Measurements from ENCODE around the gene GRID2. TPM values are rescaled to one million over a fixed set of nuclear protein-coding genes. Genes with fewer than 3 reads are reported as not detected.

Gene GRID2
- total and polyA plus RNA-seq, 2 of the 4 experiments (the other 2 are of a cell fraction) = under 0.01 TPM; not detected in 1

GRCh38 chr4:93072292-93072691 lies 768.5 kb downstream of the GRID2 start:
- no peak overlapping the region for H3K23ac ChIP-seq (ENCODE audit: low read depth, low read length)
- H3K4me2 ChIP-seq (ENCODE audit: low read depth, low read length) = no peak overlapping the region
- H3K56ac ChIP-seq (ENCODE audit: extremely low read depth, insufficient read depth, low read length) = no peak overlapping the region
- no peak overlapping the region for H3K14ac ChIP-seq (replicated peaks; ENCODE audit: low read depth, low read length)
- H3K9me1 ChIP-seq (ENCODE audit: insufficient read depth, low read length) = no peaks in the 10 kb centered on the region
- H3K79me1 ChIP-seq (ENCODE audit: low read depth in 1 of 2, low read length in 2 of 2) = no peaks in the 10 kb centered on the region
- ATAC-seq (ENCODE audit: low read depth) (no peak), DNase-seq (no peak)
- no peak overlapping the region for H4K5ac ChIP-seq (ENCODE audit: low read depth, low read length)
- H2AFZ ChIP-seq (replicated peaks; ENCODE audit: low read length, poor library complexity) = no peak overlapping the region
- H3K18ac ChIP-seq (ENCODE audit: low read depth, low read length) = no peak overlapping the region
- no peak overlapping the region for H3K9ac ChIP-seq (ENCODE audit: low read depth, low read length)
- CTCF ChIA-PET = no interaction called here
- H3K27ac ChIP-seq (ENCODE audit: insufficient read depth, low read length) = no peak overlapping the region
- TF ChIP-seq USF2 (IDR thresholded peaks at IDR 0.05; ENCODE audit: low read depth, low read length) (no peak), SMC3 (IDR thresholded peaks at IDR 0.05; ENCODE audit: low read depth, low read length) (no peak), MXI1 (IDR thresholded peaks at IDR 0.05; ENCODE audit: borderline replicate concordance, low read depth, low read length) (no peak), BHLHE40 (IDR thresholded peaks at IDR 0.05; ENCODE audit: low read depth, low read length) (no peak), CHD1 (IDR thresholded peaks at IDR 0.05; ENCODE audit: low read depth, low read length) (no peak), FOS (IDR thresholded peaks at IDR 0.05; ENCODE audit: low read depth, low read length) (no peak), RCOR1 (IDR thresholded peaks at IDR 0.05; ENCODE audit: insufficient replicate concordance, low read length) (no peak), MAFK (IDR thresholded peaks at IDR 0.05; ENCODE audit: low read depth, low read length) (no peak), ELK1 (IDR thresholded peaks at IDR 0.05; ENCODE audit: borderline replicate concordance, low read depth, low read length) (no peak), POLR2A (IDR thresholded peaks at IDR 0.05; ENCODE audit: low read depth, low read length) (no peak), RFX5 (IDR thresholded peaks at IDR 0.05; ENCODE audit: low read depth, low read length) (no peak)
- dilution Hi-C loops (cut with HindIII; ENCODE audit: low sequenced_read_pairs, unreplicated experiment) (no loop called here), in situ Hi-C loops (cut with MboI; ENCODE audit: low sequenced_read_pairs) (no loop called here), intact Hi-C loops (cut with micrococcal nuclease) (no loop called here)
- no peak overlapping the region for H2AK5ac ChIP-seq (ENCODE audit: low read depth, low read length)
- H2BK15ac ChIP-seq (ENCODE audit: low read depth, low read length) = no peak overlapping the region
- no peaks in the 10 kb centered on the region for H4K20me1 ChIP-seq (ENCODE audit: insufficient read depth, low read length)
- no peak overlapping the region for H4K91ac ChIP-seq (ENCODE audit: insufficient read depth, low read depth, low read length)
- H3K36me3 ChIP-seq (ENCODE audit: control insufficient read depth, insufficient read depth, low read length) = no peaks in the 10 kb centered on the region
- H3K4me3 ChIP-seq (ENCODE audit: insufficient read depth, low read depth, low read length) = no peak overlapping the region
- no peaks in the 10 kb centered on the region for H3K27me3 ChIP-seq (ENCODE audit: control insufficient read depth, insufficient read depth, low read length)
- BruUV-seq (replicated peaks) = no TSS peak
- no peaks in the 10 kb centered on the region for H3K4me1 ChIP-seq (ENCODE audit: control insufficient read depth, insufficient read depth, low read length)
- no peak overlapping the region for H2BK120ac ChIP-seq (ENCODE audit: low read depth, low read length)
- H3K4ac ChIP-seq (ENCODE audit: low read depth, low read length) = no peak overlapping the region
- H2BK5ac ChIP-seq (ENCODE audit: low read depth, low read length, poor library complexity, severe bottlenecking) = no peak overlapping the region
- no peaks in the 10 kb centered on the region for H3K9me3 ChIP-seq (ENCODE audit: control insufficient read depth, insufficient read depth, low read length)
- H4K8ac ChIP-seq (ENCODE audit: low read depth in 2 of 2, low read length in 2 of 2) = no peak overlapping the region
- H2BK20ac ChIP-seq (ENCODE audit: low read depth, low read length) = no peak overlapping the region
- H2AK9ac ChIP-seq (replicated peaks; ENCODE audit: low read depth, low read length, poor library complexity) = no peak overlapping the region
- POLR2A ChIA-PET (ENCODE audit: unreplicated experiment) = no interaction called here
